Hippocampal formation (tissue), 2 donors: ENCODE results near the gene EFCAB5.
A peak's percentile ranks its signal among the peaks of the same experiment; 100 is the strongest.
"Not testable (repeated sequence)": the region's sequence is repeated elsewhere in the genome, so short reads cannot be mapped to it uniquely, and the experiment has no call there.

Experiments
- DNase-seq, 2 donors: peaks; one replicate each; lab custom pipeline; 2025; lab: John Stamatoyannopoulos, UW

The EFCAB5 gene

DNA sequence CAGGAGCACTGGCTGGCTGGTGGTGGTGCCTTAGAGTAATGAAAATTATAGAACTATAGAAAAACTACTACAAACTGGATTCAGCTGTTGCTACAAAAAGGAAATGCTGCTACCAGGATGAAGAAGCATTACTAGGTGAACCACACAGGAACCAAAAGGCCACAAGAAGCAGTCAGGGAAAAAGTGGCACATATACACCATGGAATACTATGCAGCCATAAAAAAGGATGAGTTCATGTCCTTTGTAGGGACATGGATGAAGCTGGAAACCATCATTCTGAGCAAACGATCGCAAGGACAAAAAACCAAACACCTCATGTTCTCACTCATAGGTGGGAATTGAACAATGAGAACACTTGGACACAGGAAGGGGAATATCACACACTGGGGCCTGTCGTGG, 5.5 kb upstream of the EFCAB5 start:
- DNase-seq, result not testable (repeated sequence)

DNA sequence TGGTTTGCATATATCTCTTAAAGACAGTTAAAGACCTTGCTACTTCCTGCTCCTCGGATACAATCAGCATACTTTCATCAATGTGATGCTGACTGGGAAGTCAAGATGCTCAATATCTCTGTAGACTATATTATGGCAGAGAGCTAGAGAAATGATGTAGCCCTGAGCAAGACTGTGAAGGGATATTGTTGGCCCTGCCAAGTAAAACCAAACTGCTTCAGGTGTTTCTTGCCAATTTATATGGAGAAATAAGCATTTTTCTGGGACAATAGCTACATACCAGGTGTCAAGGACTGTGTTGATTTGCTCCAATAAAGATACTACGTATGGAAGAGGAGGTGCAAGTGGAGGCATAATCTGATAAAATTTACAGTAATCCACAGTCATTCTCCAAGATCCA, 4.7 kb upstream of the EFCAB5 start:
- no peak for DNase-seq

DNA sequence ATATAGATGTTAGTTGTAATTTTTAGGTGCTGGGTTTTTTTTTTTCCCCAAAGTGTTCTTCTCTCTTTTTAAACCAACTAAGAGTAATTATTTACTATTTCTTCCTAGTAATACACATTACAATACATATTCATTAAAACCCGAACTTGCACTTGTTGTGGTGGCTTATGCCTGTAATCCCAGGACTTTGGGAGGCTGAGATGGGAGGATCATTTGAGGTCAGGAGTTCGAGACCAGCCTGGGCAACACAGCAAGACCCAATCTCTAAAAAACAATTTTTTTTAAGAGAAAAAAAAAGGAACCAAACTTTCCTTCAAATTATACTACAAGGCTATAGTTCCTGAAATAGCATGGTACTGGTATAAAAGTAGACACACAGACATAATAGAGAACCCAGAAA, 3.8 kb downstream of the EFCAB5 start:
- no peak for DNase-seq

DNA sequence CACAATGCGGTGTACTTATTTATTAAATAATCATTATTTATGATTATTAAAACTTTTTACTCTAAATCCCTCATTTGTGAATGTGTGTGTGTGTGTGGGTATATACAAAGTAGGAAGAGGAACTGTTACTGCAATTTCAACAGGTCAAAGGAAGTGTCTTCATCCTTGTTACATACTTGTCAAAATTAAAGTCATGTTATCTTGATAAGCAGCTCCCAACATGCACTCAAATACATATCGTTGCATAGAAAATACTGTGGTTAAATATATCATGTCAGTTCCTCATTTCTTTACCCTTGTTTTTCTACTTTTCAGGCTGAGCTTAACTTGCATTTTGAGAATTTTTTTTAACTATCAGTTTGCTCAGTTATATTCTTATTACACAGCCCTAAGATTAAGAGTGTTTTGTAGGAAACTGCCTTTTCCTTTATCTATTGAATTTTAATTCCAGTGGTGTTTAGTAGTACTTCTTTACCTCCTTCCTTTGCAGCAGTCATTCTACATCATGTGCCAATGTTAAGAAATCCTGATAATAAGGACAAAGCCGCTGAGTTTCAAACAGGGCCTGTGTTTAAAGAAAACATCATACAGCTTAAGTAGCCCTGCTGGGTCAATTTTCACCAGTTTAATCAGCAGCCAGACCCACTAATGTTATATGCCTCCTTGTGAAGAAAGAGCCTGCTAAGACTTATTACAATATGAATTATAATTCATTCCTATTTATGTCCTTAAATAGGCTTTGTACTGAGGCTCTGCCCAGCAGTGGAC, 7.2 kb downstream of the EFCAB5 start:
- DNase-seq, result no peak

DNA sequence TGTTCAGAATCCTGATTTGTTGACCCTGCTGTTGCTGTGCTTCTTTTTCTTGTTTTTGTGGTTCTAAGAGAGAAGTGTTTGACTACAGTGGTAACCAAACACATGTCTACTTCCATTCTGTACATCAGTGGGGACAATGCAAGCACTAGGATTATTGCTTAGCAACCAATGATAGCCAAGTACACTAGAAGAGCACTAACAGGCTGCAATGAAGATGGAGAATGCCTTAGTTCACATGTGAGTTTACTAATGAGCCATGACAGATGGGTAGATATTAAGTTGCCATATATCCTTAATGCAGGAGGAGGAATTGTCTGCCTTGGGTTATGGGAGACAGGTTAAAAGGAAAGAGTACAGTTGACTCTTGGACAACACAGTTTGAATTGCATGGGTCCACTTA, 8.3 kb downstream of the EFCAB5 start:
- no peak for DNase-seq

DNA sequence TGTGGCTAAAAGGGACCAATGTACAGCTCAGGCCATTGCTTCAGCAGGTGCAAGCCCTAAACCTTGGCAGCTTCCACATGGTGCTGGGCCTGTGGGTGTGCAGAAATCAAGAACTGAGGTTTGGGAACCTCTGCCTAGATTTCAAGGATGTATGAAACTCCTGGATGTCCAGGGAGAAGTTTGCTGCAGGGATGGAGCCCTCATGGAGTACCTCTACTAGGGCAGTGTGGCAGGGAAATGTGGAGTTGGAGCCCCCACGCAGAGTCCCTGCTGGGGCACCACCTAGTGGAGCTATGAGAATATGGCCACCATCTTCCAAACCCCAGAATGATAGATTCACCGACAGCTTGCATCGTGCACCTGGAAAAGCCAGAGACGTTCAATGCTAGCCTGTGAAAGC, 13.0 kb downstream of the EFCAB5 start:
- no peak for DNase-seq

DNA sequence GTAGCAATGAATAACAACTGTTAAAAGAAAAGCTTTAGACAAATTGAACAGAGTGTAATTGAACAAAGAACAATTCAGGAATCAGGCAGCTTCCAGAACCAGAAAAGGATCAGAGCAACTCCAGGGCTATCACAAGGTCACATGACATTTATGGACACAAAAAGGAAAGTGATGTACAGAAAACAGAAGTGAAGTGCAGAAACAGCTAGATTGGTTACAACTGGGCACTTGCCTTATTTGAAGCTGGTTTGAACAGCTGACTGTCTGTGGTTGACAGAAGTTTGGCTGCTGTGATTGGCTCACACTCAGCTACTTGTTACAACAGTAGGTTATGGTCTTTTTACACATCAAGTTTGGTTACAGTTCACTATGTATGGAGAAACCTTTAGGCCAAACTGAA, 14.8 kb downstream of the EFCAB5 start:
- no peak for DNase-seq

DNA sequence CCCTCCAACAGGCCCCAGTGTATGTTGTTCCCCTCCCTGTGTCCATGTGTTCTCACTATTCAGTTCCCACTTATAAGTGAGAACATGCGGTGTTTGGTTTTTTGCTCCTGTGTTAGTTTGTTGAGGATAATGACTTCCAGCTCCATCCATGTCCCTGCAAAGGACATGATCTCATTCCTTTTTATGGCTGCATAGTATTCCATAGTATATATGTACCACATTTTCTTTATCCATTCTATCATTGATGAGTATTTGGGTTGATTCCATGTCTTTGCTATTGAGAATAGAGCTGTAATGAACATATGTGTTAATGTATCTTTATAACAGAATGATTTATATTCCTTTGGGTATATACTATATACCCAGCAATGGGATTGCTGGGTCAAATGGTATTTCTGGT, 16.1 kb downstream of the EFCAB5 start:
- DNase-seq, result not testable (repeated sequence)

DNA sequence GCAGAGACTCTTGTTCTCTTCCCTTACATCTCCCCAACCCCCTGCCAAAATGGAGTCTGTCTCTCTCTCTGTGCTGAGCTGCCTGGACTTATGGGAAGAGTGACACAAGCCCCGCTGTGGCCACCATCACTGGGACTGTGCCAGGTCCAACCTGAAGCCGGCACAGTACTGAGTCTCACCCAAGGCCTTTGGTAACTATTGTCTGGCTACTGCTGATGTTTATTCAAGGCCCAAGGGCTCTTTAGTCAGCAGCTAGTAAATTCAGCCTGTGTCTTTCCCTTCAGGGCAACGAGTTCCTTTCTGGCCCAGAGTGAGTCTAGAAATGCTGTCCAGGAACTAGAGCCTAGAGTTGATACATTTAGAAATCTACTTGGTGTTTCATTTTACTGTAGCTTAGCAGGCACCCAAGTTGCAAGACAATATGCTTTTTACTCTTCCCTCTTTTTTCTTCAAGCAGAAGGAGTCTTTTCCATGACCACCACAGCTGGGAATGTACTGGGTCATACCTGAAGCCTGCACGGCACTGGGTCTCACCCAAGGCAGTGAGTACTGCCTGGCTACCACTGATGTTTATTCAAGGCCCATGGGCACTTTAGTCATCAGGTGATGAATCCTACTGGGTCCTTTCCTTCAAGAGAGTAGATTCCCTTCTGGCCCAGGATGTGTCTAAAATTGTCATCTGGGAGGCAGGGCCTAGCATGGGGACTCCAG, 17.7 kb downstream of the EFCAB5 start:
- no peak for DNase-seq

DNA sequence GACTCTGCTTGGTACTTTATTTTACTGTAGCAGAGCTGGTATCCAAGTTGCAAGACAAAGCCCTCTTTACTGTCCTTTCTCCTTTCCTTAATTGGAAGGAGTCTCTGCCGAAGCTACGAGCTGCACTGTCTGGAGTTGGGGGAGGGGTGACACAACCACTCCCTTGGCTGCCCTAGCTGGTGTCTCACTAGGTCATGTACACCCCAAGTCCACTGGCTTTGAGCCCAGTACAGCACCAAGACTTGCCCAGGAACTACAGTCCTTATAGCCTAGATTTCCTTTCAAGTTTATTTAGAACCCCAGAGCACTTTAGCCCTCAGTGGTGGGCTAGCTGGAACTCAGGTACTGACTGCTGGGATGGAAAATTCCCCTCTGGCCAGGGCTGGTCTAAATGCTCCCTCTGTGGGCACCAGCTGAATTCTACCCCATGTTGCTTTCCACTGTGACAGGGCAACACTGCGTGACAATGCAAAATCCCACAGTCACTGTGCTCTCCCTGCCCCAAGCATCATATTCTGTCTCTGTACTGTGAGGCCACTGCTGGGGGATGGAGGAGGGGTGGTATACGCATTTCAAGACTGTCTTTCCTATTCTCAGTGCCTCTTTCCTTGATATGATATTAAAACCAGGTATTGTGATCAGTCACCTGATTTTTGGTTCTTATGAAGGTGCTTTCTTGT, 18.4 kb downstream of the EFCAB5 start:
- DNase-seq, result no peak

DNA sequence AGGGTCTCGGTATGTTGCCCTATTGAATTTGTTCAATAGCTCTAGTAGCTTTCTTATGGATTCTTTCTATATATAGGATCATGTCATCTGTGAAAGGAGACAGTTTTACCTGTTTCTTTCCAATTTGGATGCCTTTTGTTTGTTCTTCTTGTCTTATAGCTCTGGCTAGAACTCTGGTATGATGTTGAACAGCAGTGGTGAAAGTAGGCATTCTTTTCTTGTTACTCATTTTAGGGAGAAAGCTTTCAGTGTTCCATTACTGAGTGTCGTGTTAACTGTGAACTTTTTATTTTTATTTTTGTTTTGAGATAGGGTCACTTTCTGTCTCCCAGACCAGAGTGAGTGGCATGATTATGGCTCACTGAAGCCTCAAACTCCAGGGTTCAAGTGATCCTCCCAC, 21.2 kb downstream of the EFCAB5 start:
- DNase-seq, result no peak

DNA sequence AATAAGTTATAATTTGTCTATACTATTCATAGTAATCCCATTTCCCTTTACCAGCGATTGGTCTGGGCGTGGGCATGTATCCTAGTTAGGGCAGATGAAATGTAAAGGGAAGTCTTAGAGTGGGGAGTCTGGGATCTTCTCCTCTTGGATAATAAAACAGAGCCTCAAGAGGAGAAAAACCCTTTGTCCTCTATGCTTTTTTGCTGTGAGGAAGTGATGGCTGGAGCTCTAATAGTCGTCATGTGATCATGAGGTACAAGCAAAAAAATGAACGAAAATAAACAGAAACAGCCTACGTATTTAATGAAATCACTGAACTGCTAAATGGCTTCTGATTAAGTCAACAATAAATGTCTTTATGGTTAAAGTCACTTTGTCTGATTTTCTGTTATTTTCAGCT, 26.8 kb downstream of the EFCAB5 start:
- no peak for DNase-seq

DNA sequence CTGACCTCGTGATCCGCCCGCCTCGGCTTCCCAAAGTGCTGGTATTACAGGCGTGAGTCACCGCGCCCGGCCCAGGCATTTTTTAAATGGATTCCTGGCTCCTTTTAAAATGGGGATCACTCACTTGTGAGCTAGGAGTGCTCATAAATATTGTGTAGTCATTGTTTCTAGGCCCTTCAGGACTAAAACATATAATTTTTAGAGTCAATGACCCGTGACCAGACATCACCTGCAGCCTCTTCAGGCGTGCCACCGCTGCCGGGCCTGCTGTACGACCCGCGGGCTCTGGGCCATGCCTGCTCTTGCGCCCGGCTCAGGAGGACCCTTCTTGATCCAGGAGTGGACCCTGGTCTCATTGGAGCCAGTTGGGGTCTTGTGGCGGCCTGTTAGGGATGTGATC, 30.8 kb downstream of the EFCAB5 start:
- no peak for DNase-seq

DNA sequence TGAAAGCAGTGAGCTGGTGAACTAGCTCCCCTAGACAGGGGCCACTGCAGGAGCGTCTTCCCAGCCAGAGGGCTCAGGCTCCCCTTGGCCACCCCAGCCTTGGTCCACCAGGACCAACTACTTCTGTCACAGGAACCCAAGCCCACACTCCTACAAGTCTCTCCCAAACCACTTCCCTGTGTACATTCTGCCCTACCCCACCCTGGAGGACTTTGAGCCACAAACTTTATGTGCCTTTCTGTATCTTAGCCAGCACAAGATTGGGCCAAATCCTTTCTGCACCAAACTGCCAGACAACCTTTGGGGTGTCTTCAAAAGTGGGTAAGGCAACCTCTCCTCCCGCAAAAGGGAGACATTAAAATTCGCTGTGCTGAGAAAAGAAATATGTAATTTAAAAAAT, 31.6 kb downstream of the EFCAB5 start:
- no peak for DNase-seq

DNA sequence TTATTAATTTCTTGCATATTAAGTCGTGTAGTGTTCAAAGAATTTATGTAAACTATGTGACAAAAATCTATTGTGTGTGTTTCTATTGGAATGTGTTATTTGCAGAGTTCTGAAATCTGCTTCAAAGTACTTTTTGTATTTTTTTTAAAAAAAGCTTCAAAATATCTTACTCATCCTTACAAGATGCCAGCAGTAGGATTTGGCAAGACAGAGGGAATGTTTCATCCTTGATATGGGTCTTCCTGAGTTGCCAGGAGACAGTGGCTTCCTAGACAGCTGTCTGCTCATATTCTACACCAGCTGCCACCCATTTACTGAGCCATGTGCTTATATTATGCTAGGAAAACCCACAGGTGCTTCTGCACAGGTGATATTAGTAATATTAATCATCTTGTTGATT, 36.4 kb downstream of the EFCAB5 start:
- no peak for DNase-seq

DNA sequence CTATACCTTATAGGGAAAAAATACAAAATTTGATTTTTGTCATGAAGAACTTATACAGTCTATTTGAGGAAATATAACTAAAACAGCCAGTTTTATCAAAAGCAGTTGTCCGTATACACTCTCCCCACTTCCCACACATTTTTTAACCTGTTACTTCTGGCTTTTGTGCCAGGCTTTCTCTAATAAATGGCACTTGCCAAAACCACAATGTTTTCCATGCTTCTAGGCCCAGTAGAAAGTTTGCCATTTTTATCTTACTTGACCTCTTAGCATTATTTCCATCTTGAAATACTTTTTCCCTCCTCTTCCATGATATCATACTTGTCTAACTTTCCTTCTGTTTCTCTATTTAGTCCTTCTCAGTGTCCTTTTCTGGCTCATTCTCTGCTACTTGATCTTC, 38.8 kb downstream of the EFCAB5 start:
- no peak for DNase-seq

DNA sequence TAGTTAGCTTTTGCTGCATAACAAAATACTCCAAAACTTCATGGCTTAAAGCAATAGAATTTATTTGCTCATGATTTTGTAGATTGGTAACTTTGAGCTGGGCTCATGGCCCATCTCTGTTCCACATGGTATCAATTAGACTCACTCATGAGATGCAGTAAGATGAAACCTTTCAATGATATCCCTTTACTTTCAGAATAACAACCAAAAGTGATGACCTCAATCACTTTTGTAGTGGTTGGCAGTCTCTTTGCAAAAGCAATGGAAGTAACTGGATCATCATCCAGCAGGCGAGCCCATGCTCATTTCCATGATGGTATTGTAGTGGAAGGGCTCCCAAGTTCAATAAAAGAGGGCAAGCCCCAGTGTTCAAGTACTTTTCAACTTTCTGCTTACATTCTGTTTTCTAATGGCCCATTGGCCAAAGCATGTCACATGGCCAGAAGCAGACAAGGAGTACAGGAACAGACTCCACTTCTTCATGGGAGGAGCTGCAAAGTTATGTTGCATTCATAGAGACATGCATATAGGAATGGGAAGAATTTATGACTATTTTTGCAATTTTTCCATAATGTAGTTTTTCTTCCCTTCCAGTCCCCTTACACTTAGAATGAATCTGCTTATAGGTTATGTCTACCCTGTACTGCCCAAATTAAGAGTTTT, 41.7 kb downstream of the EFCAB5 start:
- no peak for DNase-seq

DNA sequence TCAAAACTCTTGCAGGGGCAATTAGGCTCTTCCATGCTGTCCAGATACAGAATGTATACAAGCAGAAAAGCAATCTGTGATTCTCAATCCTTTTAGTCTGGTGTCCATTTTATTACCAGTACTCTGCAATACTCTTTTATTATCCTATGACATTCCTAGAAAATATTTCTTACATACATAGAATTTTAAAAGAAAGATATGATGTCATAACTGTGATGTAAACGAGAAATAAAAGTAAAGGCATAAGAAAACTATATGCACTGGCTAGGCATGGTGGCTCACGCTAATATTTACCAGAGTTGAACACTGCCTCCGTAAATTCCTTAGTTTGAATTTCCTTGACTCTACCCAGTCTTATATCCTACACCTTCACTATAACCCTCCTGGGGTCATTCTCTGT, 55.0 kb downstream of the EFCAB5 start:
- no peak for DNase-seq

DNA sequence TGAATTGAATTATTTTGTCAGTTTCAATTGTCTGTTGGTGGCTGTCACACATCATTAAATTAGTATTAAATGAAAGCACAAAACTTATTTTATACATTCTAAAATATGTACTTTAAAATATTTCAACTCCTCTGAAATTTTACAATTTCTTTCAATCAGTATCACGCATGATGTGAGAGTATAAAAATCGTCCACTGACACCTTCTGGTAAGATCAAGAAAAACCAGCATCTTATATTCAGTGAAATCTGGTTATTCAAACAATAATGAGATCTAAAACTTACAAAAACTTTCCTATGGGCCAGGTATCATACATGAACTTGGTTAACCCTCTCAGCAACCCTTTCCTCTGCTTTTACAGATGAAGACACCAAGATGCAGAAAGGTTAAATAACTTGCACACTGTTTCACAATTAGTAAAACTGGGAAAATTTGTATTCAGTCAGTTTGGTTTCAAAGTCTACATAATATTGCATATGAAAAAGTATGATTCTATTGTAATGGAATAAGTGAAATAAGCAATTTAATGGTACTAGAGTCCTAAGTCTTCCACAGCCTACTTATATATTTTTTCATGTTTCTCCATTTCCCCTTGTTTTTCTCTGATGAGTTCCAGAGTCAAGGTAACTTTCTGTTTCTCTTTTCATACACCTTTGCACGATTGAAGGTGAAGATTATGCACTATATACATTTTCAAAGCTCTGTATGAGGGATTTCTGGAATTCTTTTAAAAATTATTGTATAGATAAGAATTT, 58.7 kb downstream of the EFCAB5 start:
- DNase-seq, result peak in 1 of 2 donors; percentile 1

DNA sequence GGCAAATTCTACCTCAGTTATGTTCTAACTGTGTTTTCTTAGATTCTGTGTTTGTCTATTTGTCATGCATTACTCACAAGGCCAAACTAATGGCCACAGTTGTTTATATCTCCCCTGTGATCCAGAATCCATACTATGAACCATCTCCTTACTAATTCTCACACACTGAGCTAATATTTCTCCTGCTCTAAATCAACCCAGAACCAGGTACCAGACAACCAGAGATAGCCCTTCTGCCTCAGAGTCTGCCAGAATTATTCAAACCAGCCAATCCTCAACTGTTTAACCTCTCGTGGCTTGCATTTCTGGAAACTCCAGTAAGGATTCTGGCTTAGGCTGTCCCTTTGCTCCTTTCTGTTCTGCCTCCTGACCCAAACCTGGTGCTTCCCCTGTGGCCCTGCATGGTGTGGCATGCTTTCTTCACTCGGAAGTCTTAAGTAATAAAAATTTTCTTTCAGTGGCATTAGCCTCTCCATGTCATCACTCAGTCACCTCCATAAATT, 59.4 kb downstream of the EFCAB5 start:
- DNase-seq, result no peak

DNA sequence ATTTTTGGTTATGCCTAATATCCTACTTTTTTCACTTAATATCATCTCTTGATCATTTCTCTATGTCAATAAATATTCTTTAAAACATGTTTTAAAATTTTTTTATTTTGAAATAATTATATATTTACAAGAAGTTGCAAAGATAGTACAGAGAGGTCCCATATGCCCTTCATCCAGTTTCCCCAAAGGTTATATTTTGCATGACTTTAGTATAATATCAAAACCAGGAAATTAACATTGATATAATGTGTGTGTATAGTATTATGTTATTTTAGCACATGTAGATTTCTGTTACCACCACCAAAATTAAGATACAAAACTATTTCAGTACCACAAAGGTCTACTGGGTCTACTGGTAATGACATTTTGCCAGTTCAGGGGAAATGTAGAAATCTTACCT, 60.7 kb downstream of the EFCAB5 start:
- DNase-seq, result no peak
